Activated naive CD4-positive, alpha-beta T cell treated with Interleukin-2 at 50 U/mL for 16 hours (primary cell): Measurements from ENCODE around the gene KCTD7.
"Not testable (repeated sequence)": the region's sequence is repeated elsewhere in the genome, so short reads cannot be mapped to it uniquely, and the experiment has no call there.

Experiments used
- DNase-seq: peaks from one replicate; pipeline ENCODE4 v3.0.0-alpha.2; 2020

The KCTD7 gene

GRCh38 chr7:66619341-66619948 lies 9.2 kb upstream of the KCTD7 start:
- not testable (repeated sequence) for DNase-seq

GRCh38 chr7:66626331-66626934 lies 2.2 kb upstream of the KCTD7 start:
- DNase-seq: no peak

GRCh38 chr7:66627151-66627681 lies 1.5 kb upstream of the KCTD7 start:
- no peak for DNase-seq

- DNase-seq: no peak
These were observed 760 bp upstream of the KCTD7 start for GRCh38 chr7:66627881-66628360.

- DNase-seq: no peak
These were observed 761 bp downstream of the KCTD7 start for GRCh38 chr7:66629222-66630062.

GRCh38 chr7:66630531-66630930 lies 1.9 kb downstream of the KCTD7 start:
- DNase-seq: no peak

- no peak for DNase-seq
These were observed 2.8 kb downstream of the KCTD7 start for GRCh38 chr7:66631471-66631870.

- no peak for DNase-seq
These were observed 6.1 kb downstream of the KCTD7 start for GRCh38 chr7:66634816-66635215.

- not testable (repeated sequence) for DNase-seq
These were observed 6.8 kb downstream of the KCTD7 start for GRCh38 chr7:66635322-66635981.

GRCh38 chr7:66635982-66636546 lies 7.4 kb downstream of the KCTD7 start:
- not testable (repeated sequence) for DNase-seq

GRCh38 chr7:66638309-66639099 lies 9.8 kb downstream of the KCTD7 start:
- DNase-seq: no peak

GRCh38 chr7:66639773-66640172 lies 11.1 kb downstream of the KCTD7 start:
- no peak for DNase-seq

- no peak for DNase-seq
These were observed 12.3 kb downstream of the KCTD7 start for GRCh38 chr7:66640802-66641525.

GRCh38 chr7:66641526-66641871 lies 12.8 kb downstream of the KCTD7 start:
- DNase-seq: no peak

- no peak for DNase-seq
These were observed 13.5 kb downstream of the KCTD7 start for GRCh38 chr7:66642186-66642585.

- DNase-seq: no peak
These were observed 14.3 kb downstream of the KCTD7 start for GRCh38 chr7:66642932-66643331.

- DNase-seq: no peak
These were observed 14.7 kb downstream of the KCTD7 start for GRCh38 chr7:66643395-66643794.

- not testable (repeated sequence) for DNase-seq
These were observed 22.3 kb downstream of the KCTD7 start for GRCh38 chr7:66651026-66651425.

GRCh38 chr7:66653719-66654274 lies 25.1 kb downstream of the KCTD7 start:
- not testable (repeated sequence) for DNase-seq

GRCh38 chr7:66654275-66655112 lies 25.8 kb downstream of the KCTD7 start:
- peak; percentile 97 for DNase-seq
